NCI-H1092 treated with DMSO at 0.1 percent for 48 hours (cell line): ENCODE data around the gene ZNHIT6.
"Not testable (repeated sequence)": the region's sequence is repeated elsewhere in the genome, so short reads cannot be mapped to it uniquely, and the experiment has no call there.

ENCODE experiments used
- DNase-seq: peaks from one replicate; lab custom pipeline; 2025; lab: John Stamatoyannopoulos, UW

ZNHIT6 gene, protein sequence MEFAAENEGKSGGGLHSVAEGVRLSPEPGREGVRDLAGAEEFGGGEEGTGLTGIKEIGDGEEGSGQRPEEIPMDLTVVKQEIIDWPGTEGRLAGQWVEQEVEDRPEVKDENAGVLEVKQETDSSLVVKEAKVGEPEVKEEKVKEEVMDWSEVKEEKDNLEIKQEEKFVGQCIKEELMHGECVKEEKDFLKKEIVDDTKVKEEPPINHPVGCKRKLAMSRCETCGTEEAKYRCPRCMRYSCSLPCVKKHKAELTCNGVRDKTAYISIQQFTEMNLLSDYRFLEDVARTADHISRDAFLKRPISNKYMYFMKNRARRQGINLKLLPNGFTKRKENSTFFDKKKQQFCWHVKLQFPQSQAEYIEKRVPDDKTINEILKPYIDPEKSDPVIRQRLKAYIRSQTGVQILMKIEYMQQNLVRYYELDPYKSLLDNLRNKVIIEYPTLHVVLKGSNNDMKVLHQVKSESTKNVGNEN

DNA sequence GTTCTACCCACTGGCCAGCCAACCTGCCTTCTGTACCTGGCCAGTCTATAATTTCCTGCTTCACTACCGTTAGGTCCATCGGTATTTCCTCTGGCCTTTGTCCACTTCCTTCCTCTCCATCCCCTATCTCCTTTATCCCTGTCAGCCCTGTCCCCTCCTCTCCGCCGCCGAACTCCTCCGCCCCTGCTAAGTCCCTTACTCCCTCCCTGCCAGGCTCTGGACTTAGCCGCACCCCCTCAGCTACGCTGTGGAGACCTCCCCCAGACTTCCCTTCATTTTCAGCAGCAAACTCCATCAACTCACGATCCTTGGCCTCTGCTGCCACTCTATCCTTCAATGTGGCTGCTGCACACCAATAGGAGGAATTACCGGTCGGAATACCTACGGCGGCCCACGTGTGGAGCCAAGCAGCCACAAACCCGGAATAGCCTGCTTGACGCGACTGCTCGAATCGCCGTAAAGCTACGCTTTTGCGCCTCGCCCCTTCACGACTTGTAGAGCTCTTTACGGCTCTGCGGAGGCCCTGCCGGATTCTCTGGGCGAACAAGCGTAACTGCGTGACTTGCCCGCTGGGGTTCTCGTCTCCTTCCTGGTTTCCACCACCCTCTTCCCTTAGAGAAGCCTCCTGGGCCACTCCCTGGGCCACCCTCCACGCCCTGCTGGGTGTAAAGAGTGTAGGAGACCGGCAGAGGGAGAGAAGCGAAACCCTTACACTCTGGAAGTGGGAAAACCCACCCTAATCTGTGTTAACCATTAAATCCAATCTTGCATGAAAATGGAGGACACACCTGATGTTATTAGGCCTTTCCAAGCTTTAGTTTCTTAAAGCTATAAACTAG, at the start of gene ZNHIT6:
Gene ZNHIT6, minus strand, starts transcription at position 444 of the 839 bp plus-strand sequence. Its CDS starts 149 bp downstream, at position 295.
- peak; percentile 89 for DNase-seq

DNA sequence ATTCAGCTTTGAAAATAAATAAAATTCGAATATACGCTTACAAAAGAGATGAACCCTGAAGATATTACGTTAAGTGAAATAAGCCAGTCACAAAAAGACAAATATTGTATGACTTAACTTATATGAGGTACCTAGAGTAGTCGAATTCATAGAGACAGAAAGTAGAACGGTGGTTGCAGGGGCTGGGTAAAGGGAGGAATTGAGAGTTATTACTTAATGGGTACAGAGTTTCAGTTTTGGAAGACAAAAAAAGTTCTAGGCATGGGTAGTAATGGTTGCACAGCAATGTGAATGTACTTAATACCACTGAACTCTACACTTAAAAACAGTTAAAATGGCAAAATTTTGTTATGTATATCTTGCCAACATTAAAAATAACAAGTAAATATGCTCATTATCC, 48.6 kb upstream of the ZNHIT6 start:
- no peak for DNase-seq

DNA sequence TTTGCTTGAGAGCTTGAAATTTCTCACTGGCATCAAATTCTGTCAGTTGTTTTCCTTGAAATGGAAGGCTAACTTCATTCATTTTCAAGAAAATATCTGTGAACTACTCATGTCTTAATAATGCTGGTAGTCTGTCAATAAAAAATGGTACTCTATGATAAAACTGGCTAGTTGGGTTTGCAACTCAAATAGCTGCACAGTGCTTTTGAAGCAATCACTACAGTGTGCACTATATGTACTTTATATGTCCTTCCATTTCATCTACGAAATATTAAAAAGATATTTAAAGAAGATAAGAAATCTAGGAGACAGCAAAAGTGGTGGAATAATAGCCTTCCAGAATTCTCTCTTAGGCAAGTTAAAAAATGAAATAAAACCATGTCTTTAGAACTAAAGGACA, 39.9 kb upstream of the ZNHIT6 start:
- no peak for DNase-seq

DNA sequence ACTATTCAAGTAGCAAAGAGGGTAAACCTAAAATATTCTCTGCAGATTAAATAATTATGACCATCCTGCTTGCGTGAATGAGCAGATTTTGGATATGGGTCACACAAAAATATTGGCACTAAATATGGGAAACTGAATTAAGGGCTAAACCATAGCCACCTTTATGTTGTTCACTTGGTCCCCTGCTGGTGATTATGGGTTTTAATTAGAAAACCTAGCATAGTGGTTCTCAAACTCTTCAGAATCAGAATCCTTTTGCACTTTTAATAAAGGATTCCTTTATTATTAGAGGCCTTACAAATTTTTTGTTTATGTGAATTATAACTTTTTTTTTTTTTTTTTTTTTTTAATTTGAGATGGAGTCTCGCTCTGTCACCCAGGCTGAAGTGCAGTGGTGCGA, 38.5 kb upstream of the ZNHIT6 start:
- DNase-seq: no peak

DNA sequence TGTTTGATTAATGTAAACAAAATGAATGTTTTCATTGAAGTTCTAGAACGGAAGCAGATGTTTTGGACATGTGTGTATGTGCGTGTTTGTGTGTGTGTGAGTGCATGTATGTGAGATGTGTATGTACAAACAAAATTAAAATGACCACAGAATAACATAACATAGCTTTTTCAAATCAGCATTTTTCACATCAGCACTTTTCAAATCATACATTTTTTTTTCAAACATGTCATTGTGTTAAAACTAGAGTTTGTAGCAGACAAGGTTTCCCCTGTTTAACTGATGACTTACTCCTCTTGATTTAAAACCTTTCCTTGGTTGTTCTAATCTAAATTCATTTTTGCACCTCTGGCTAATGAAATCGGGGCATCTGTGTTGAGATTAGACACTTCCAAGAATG, 35.6 kb upstream of the ZNHIT6 start:
- no peak for DNase-seq

DNA sequence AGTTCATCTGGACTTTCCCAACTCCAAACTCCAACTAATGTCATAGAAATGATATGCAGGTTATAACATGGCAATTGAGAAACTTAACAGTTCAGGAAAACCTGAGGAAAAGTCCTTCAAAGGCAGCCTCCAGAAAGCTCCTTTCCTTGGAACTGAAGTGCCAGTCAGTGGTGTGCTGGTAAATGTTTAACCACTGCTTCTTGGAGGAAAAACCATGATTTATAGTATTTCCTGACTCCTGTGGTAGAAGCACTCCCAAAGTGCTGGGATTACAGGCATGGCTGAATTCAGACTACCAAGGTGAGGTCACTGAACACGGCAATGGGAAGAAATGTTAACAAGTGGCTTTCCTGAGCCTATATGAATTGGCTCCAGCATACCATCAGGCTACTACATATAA, 26.7 kb upstream of the ZNHIT6 start:
- DNase-seq: no peak

DNA sequence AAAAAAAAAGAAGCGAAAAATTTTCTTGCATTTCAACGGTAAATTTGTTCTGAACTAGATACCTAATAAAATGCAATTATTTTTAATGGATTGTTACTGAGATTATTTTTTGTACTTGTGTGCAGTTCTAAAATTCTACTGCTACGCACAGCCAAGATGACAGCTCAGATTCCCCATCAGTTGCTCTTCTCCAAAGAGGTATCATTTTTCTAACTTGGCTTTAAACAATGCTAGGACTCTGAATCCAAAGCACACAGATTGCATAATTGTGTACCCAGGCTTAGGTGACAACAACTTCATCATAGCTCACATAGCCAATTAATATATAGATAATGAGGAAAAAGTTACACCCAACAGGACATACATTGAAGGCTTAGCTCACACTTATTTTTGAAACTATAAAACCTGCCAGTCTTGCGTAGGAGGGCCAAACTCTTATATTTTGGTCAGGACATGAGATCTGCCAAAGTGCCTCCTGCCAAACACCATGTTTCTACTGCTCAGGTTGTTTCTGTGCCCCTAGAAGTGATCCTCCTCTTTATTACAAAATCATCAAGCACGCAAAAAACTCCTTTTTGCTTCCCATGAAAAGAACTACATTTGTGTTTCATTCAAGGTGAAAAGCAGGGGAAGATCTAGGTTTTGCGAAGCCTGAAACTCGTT, 10.6 kb upstream of the ZNHIT6 start:
- no peak for DNase-seq

DNA sequence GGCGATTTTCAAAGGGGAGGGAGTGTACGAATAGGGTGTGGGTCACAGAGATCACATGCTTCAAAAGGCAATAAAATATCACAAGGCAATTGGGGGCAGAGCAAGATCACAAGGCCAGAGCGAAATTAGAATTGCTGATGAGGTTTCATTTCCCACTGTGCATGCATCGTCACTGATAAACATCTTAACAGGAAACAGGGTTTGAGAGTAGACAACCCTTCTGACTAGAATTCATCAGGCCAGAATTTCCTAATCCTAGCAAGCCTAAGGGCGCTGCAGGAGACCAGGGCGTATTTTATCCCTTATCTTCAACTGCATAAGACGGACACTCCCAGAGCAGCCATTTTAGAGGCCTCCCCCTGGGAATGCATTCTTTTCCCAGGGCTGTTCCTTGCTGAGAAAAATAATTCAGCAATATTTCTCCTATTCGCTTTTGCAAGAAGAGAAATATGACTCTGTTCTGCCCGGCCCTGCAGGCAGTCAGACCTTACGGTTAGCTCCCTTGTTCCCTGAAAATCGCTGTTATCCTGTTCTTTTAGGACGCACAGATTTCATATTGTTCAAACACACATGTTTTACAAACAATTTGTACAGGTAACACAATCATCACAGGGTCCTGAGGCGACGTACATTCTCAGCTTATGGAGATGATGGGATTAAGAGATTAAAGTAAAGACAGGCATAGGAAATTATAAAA, 6.3 kb upstream of the ZNHIT6 start:
- DNase-seq: not testable (repeated sequence)

DNA sequence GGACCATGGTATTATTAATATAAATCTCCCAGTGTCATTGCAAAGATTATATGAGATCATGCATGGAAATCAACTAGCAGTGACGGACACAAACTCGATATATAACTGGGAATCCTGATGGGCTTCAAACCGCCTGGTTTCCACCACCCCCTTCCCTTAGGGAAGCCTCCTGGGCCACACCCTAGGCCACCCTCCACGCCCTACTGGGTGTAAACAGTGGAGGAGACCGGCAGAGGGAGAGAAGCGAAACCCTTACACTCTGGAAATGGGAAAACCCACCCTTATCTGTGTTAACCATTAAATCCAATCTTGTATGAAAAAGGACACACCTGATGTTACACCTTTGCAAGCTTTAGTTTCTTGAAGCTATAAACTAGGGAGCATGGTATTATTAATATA, 595 bp upstream of the ZNHIT6 start:
- no peak for DNase-seq

DNA sequence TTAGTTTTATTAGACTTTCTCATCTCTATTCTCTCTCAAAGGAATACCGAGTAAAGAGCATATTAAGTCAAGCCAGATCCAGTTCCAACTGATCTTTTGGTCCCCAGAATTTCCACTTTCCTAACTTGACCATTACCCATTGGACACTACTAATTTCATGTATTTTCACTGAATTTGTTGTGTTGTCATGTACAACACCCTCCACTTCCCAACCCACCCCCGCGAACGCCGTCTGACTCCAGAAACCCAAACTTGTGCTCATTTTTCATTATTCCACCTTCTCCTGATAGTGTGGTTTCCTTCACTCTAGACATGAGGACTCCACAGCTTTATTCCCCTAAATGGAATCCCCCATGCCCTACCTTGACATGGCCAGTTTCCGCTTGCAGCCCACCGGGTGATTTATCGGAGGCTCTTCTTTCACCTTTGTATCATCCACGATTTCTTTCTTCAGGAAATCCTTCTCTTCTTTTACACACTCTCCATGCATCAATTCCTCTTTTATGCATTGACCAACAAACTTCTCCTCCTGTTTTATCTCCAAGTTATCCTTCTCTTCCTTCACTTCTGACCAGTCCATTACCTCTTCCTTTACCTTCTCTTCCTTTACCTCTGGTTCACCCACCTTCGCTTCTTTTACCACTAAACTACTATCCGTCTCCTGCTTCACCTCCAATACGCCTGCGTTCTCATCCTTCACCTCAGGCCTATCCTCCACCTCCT, 805 bp downstream of the ZNHIT6 start:
- no peak for DNase-seq

DNA sequence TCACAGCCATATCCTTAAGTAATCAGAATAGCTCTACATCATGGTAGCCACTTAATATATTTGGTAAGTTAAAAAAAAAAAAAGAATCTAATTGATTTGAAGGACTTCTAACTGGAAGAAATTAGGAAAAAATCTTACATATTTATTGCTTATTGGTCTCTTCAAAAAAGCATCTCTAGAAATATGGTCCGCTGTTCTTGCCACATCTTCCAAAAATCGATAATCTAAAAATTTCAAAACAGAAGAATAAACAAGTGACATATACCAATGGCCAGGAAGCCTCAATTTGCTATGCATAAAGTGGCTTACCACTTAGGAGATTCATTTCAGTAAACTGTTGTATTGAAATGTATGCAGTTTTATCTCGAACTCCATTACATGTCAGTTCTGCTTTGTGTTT, 2.3 kb downstream of the ZNHIT6 start:
- DNase-seq: no peak

DNA sequence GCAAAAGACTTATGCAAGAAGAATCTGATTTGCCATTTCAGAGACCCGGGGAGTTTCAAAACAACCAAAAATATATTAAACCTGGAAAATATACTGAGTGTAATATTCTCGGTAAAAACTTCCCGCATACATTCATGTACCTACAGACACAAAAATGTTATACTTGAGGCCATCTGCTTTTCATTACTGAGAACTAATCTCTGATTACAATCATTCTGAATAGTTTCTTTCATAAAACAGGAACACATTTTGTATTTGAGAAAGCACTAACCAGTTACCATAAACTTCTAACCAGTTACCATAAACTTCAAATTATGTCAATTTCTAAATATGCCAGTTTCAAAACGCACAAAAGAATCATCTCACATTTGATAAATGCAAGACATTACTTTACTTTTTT, 7.8 kb downstream of the ZNHIT6 start:
- no peak for DNase-seq

DNA sequence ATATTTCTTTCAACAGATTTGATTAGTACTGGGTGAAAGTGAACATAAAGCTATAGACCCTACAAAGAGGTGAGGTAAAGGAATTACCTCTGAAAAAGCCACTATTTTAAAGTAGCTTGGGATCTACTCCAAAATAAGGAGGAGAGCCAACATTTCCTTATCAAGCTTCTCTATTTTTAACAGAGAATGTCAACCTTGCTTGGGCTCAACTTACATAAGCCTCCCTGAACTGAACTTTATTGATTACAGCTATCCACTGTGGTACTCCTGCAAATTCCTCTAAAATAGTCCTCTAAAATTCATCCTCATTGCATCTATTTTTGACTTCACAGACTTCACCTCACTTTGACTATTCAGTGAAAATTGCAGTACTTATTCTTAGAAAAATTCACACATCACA, 10.3 kb downstream of the ZNHIT6 start:
- no peak for DNase-seq

DNA sequence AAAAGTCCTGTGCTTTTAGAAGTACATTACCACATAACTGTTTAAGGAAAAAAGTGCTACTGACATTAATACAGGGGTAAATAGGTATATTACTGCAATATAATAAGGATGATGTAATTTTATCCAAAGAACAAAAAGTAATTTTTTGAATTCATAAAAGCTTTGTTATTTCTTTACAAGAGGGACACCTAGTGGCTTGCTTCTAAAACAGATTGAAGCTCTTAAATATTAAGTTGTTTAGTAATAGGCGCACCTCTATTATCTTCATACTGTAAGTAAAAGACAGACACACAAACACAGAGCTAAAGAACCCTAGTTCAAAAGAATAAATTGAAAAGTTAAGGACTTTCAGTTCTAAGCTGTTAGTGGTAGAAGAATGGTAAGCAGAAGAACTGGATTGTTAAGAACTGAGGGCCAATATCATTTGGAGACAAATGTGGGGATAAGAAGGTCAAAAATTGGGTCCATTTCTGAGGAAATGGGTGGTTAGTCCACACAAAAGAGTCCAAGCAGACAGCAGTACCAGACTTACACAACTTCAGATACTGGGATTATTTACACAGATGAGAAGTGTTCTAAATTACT, 15.4 kb downstream of the ZNHIT6 start:
- DNase-seq: peak; percentile 6

DNA sequence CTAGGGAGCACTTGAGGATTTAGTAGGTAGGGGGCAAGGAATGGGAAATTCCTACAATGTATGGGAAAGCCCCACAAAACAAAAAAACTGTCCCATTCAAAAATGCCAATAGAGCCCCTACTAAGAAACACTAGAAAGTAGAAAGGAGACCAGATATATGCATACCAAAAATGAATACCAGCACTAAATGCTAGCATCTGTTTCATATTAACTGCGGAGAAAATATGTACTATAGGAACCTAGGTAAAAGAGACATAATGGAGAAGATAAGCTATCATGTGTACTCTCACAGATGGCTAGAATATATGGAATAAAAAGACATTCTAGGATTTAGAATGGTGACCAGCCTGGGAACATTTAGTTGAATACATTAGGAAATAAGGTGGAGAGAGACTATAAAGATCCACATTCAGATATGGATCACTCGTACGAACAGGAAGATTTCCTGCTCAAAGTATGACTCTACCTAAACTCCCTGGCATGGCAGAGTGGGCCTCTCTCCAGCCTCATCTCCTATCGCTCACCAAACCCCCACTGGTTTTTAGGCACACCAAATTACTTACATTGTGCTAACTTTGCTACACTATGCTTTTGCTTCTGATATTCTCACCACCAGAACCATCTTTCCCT, 18.3 kb downstream of the ZNHIT6 start:
- no peak for DNase-seq

DNA sequence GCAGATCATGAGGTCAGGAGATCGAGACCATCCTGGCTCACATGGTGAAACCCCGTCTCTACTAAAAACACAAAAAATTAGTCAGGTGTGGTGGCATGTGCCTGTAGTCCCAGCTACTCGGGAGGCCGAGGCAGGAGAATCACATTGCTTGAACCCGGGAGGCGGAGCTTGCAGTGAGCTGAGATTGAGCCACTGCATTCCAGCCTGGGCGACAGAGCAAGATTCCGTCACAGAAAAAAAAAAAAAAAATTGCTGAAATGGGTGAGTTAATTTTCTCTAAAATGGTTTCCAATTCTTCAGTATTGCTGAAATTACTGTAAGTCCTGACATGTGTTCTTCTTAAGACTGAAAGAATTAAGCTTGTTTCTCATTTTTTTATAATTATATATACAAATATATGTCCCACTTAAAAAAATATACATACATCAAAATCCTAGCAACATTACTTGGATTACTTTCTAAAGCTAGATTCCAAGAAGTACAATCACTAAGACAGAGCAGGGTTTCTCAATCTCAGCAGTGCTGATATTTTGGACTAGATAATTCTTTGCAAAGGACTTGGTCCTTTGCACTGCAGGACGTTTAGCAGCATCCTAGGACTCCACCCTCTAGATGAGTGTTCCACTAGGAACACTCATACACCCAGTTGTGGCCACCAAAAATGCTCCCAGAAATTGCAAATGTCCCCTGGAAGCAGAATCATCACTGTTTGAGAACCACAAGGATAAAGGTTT, 24.8 kb downstream of the ZNHIT6 start:
- DNase-seq: no peak

DNA sequence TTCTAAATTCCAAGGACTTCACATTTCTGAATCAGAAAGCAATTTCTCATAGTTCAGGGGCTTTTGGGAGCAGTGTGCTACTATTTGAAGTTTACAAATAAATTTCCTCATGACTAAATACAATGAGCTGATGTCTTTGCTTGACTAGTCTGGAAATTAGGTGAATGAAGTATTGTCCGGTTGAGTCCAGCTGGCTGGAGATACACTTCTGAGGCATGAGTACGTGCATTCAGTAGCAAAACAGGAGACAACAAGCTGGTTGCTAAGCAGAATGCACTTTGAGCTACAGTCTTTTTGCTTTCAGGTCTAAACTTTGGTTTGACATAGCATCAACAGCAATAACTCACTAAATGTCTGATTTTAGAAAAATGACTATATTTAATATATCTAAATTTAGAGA, 27.1 kb downstream of the ZNHIT6 start:
- DNase-seq: no peak

DNA sequence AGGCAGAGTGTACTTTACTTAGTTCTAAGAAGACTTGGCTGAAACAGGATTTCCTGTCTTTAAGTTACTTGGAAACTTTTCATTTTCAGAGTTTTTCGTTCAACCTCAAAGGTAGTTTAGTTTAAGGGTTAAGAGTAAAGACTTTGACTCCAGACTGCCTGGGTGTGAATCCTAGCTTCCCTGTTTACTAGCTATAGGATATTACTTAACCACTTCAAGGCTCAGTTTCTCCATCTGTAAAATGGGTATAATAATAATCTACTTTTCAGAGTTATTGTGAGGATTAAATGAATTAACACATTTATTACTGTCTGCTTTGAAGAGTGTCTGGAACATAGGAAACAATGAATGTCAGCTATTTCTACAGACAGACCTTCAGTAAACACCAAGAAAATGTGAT, 30.0 kb downstream of the ZNHIT6 start:
- DNase-seq: no peak

DNA sequence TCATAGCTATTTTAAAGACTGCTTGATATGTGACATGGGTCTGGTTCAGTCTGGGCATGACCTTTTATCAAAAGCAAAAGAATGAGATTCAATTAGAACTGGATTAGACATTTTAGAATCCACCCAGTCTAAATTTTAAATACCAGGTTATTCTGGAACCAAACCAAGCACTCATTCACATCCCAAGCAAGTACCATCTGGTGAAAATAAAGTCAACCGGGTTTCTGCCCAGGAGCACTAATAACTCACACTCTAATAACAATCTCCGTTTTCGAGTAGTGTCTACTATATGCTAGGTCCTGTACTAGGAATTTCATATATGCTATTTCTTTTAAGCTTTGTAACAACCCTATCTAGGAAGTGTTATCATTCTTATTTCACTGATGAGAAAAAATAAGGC, 30.6 kb downstream of the ZNHIT6 start:
- no peak for DNase-seq
